RWPE2 (cell line): ENCODE measurements around the gene PNPO.

ENCODE experiments used
- ATAC-seq: fragments of 200-7000 bp; cut with Tn5 transposase; 3 replicates; pipeline ENCODE4 v1.9.1; 2021; ENCODE audit warnings: low read depth
- DNase-seq: peaks from one replicate; pipeline ENCODE4 v3.0.0-alpha.2; 2020; ENCODE audit warnings: low spot score
- H3K27ac ChIP-seq: fragments of 450-650 bp; 2 replicates; pipeline ENCODE4 v1.5.1; 2017; ENCODE audit warnings: mild to moderate bottlenecking; ENCODE audit not compliant: poor library complexity, severe bottlenecking
- H3K27me3 ChIP-seq: fragments of 250-450 bp; sonication (Bioruptor Pico); 2 replicates; pipeline ENCODE4 v1.5.1; 2021; ENCODE audit warnings: mild to moderate bottlenecking, moderate library complexity; ENCODE audit not compliant: insufficient read depth, poor library complexity, severe bottlenecking
- H3K36me3 ChIP-seq: fragments of 250-450 bp; sonication (Bioruptor Pico); 2 replicates; pipeline ENCODE4 v1.5.1; 2020; ENCODE audit warnings: low read depth, mild to moderate bottlenecking, moderate library complexity
- H3K4me1 ChIP-seq: fragments of 250-450 bp; sonication (Bioruptor Pico); 2 replicates; pipeline ENCODE4 v1.5.1; 2021; ENCODE audit warnings: mild to moderate bottlenecking, moderate library complexity; ENCODE audit not compliant: insufficient read depth, poor library complexity, severe bottlenecking
- H3K4me3 ChIP-seq: fragments of 250-450 bp; sonication (Bioruptor Pico); 2 replicates; pipeline ENCODE4 v1.5.1; 2021; ENCODE audit warnings: mild to moderate bottlenecking, moderate library complexity; ENCODE audit not compliant: severe bottlenecking
- H3K9me3 ChIP-seq: fragments of 250-450 bp; sonication (Bioruptor Pico); 2 replicates; pipeline ENCODE4 v1.5.1; 2021; ENCODE audit warnings: mild to moderate bottlenecking, moderate library complexity; ENCODE audit not compliant: severe bottlenecking
- TF ChIP-seq, protein P1 (sequence below): fragments of 450-650 bp; IDR thresholded peaks from one replicate; pipeline ENCODE4 v1.5.1; 2017; ENCODE audit warnings: mild to moderate bottlenecking, moderate library complexity; ENCODE audit not compliant: poor library complexity, severe bottlenecking

The PNPO gene

DNA sequence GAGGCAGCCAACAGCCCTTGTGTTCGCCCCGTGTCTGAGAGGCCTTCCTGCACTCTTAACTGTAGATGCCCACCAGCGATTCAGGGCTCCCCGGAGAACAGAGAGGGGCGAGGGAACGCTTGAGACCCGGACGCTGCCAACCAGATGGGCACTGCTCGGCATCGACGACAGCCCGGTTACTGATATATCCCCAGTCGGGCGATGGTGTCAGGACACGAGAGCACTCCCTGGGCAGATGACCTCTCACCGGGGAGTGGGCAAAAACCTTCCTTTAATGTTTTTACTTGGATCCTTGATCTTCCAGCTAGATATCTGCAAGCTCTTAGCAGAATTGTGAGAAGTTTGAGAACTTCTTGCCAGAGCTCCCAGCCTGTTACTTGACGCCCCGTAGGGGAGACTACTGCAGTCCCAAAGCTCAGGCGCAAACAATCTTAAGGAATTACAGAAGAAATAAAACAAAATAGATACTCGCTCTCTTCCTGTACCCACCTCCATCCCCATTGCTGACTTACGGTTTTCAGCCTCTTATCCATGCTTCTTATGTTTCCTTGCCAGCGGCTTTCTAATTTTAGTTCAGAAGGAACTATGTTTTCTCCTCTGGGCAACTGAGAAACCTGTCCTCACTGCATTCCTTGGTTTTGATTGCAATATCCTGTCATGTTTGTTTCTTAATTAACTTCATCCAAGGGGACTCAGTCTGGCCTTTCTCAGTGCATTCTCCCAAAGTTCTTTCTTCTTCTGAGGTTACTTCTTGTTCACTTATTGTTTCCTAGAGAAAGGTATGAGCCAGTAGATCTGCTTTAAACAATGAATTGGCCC is 44.5 kb upstream of the PNPO start:
- ATAC-seq (peak; percentile 1; the same call in 2 of the 3 replicates), DNase-seq (no peak)
- TF ChIP-seq, protein P1, sequence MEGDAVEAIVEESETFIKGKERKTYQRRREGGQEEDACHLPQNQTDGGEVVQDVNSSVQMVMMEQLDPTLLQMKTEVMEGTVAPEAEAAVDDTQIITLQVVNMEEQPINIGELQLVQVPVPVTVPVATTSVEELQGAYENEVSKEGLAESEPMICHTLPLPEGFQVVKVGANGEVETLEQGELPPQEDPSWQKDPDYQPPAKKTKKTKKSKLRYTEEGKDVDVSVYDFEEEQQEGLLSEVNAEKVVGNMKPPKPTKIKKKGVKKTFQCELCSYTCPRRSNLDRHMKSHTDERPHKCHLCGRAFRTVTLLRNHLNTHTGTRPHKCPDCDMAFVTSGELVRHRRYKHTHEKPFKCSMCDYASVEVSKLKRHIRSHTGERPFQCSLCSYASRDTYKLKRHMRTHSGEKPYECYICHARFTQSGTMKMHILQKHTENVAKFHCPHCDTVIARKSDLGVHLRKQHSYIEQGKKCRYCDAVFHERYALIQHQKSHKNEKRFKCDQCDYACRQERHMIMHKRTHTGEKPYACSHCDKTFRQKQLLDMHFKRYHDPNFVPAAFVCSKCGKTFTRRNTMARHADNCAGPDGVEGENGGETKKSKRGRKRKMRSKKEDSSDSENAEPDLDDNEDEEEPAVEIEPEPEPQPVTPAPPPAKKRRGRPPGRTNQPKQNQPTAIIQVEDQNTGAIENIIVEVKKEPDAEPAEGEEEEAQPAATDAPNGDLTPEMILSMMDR, result no peak
- peak overlapping the region; percentile 92 for H3K4me3 ChIP-seq
- H3K27ac ChIP-seq, result peak overlapping the region; percentile 72
- H3K27me3 ChIP-seq, result no peaks in the 10 kb centered on the region
- peaks cover 9% of the 10 kb centered on the region; the same call in 1 of the 2 replicates for H3K36me3 ChIP-seq
- H3K4me1 ChIP-seq, result peaks cover 8% of the 10 kb centered on the region
- no peaks in the 10 kb centered on the region for H3K9me3 ChIP-seq

DNA sequence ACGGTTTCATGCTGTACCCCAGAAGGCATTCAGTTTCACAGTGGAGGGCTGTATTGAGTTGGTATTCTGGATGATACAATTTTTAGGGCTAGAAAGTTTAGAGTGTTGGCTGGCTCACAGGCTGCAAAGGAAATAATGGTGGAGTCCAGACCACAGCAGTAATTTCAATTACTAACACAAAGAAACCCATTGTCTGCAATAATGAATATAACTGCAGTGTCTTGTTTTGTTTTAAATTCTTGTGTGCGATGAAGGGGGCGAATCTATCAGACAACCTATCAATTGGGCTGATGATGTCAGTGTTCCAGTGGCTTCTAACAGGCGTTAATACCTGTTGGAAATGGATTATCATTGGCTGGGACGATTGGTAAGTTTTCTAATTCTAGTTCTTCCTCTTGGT is 43.8 kb upstream of the PNPO start:
- H3K4me1 ChIP-seq, result peaks cover 8% of the 10 kb centered on the region
- TF ChIP-seq, protein P1, result no peak
- H3K27ac ChIP-seq, result peak overlapping the region; percentile 72
- DNase-seq (no peak), ATAC-seq (no peak)
- no peaks in the 10 kb centered on the region for H3K9me3 ChIP-seq
- no peaks in the 10 kb centered on the region for H3K27me3 ChIP-seq
- peak overlapping the region; percentile 92 for H3K4me3 ChIP-seq
- H3K36me3 ChIP-seq, result peaks cover 9% of the 10 kb centered on the region; the same call in 1 of the 2 replicates

DNA sequence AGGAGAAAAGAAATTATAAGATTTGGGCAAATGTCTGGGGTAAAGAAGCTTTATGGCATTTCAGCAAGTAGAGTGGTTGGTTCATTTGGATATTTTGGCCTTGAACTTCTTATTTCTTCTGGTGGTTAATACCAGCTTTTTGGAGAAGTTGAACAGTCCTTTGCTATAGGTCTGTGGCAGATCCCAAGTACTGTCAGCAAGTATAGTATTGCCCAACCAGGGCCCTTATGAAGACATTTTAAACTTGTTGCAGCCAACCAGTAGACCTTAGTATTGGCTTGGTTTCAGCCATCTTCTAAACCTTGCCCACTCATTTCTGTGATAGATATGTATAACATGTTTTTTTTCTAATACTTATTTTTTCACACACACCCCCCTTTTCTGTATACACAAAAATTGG is 43.1 kb upstream of the PNPO start:
- H3K27me3 ChIP-seq, result no peaks in the 10 kb centered on the region
- ATAC-seq, result no peak
- peaks cover 8% of the 10 kb centered on the region for H3K4me1 ChIP-seq
- no peak overlapping the region for H3K4me3 ChIP-seq
- no peak overlapping the region for H3K27ac ChIP-seq
- no peak for DNase-seq
- no peaks in the 10 kb centered on the region for H3K9me3 ChIP-seq
- TF ChIP-seq, protein P1, result no peak
- peaks cover 9% of the 10 kb centered on the region; the same call in 1 of the 2 replicates for H3K36me3 ChIP-seq

DNA sequence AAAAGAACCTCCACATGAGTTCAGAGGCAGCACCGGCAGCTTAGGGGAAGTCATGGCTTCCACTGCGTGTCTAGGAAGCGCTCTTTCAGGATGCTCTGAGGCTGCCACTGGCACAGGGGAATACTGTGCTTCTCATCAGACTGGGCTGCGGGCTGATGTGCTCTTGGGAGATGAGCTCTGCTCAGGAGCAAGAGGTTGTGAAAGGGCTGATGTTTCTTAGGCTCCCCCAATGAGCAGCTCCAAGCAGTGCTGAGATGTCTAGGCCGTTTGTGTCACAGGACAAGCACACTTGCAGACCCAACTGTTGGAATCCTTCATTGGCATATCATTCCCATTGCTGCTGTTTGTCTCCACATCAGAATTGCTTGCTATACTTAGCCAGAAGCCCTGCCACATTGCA is 41.7 kb upstream of the PNPO start:
- no peak for ATAC-seq
- no peak overlapping the region for H3K4me3 ChIP-seq
- no peaks in the 10 kb centered on the region for H3K27me3 ChIP-seq
- H3K4me1 ChIP-seq, result peaks cover 8% of the 10 kb centered on the region
- H3K36me3 ChIP-seq, result peaks cover 9% of the 10 kb centered on the region; the same call in 1 of the 2 replicates
- no peak for DNase-seq
- H3K27ac ChIP-seq, result no peak overlapping the region
- TF ChIP-seq, protein P1, result no peak
- no peaks in the 10 kb centered on the region for H3K9me3 ChIP-seq

DNA sequence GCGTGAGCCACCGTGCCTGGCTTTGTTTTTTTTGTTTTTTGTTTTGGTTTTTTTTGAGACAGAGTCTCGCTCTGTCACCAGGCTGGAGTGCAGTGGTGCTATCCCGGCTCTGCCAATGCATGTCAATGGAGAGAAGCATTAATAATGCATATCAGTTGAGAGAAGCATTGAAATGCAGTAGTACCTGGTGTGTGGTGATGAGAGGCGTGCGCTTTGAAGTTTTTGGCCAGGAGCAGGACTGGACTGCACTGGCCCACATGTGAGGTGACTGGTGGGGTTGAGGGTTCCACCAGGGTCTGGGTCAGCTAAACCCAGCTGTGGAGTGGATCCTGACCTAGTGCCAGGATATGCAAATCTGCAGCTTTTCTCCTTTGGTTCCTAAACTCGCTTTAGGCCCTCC is 39.9 kb upstream of the PNPO start:
- H3K4me3 ChIP-seq, result no peak overlapping the region
- DNase-seq, result no peak
- peaks cover 16% of the 10 kb centered on the region for H3K4me1 ChIP-seq
- peaks cover 13% of the 10 kb centered on the region; the same call in 1 of the 2 replicates for H3K36me3 ChIP-seq
- H3K9me3 ChIP-seq, result no peaks in the 10 kb centered on the region
- H3K27me3 ChIP-seq, result no peaks in the 10 kb centered on the region
- ATAC-seq, result no peak
- TF ChIP-seq, protein P1, result no peak
- no peak overlapping the region for H3K27ac ChIP-seq
